ENCODE measurements around the gene AOC2.
"Not testable (repeated sequence)": the region's sequence is repeated elsewhere in the genome, so short reads cannot be mapped to it uniquely, and the experiment has no call there.

AOC2 gene

GRCh38 chr17:42832934-42833766, 11.2 kb upstream of the AOC2 start, which contains the start of gene PSME3:
Gene PSME3 (plus strand): TSS chr17:42833397. CDS start chr17:42833632, 235 bp downstream.
- peak; percentile 83 for DNase-seq (ENCODE audit: low read depth)

- no peak for DNase-seq (ENCODE audit: low read depth)
Observed at GRCh38 chr17:42833767-42834422, 10.5 kb upstream of the AOC2 start.

- DNase-seq (ENCODE audit: low read depth) = no peak
Observed at GRCh38 chr17:42835732-42836131, 8.6 kb upstream of the AOC2 start.

GRCh38 chr17:42841975-42842685, 2.2 kb upstream of the AOC2 start:
- DNase-seq (ENCODE audit: low read depth) = no peak

- no peak for DNase-seq (ENCODE audit: low read depth)
Observed at GRCh38 chr17:42843358-42843934, 934 bp upstream of the AOC2 start.

GRCh38 chr17:42844761-42845555, 578 bp downstream of the AOC2 start:
- no peak for DNase-seq (ENCODE audit: low read depth)

GRCh38 chr17:42845556-42845917, 1.2 kb downstream of the AOC2 start:
- DNase-seq (ENCODE audit: low read depth) = no peak

- no peak for DNase-seq (ENCODE audit: low read depth)
Observed at GRCh38 chr17:42845918-42846593, 1.7 kb downstream of the AOC2 start.

- no peak for DNase-seq (ENCODE audit: low read depth)
Observed at GRCh38 chr17:42846594-42847280, 2.4 kb downstream of the AOC2 start.

- no peak for DNase-seq (ENCODE audit: low read depth)
Observed at GRCh38 chr17:42848093-42848492, 3.7 kb downstream of the AOC2 start.

GRCh38 chr17:42849031-42849430, 4.7 kb downstream of the AOC2 start:
- DNase-seq (ENCODE audit: low read depth) = no peak

GRCh38 chr17:42849451-42850181, 5.2 kb downstream of the AOC2 start:
- DNase-seq (ENCODE audit: low read depth) = no peak

- DNase-seq (ENCODE audit: low read depth) = no peak
Observed at GRCh38 chr17:42850954-42851353, 6.6 kb downstream of the AOC2 start, which contains the start of gene AOC3. Gene AOC3 (plus strand): TSS chr17:42851199. CDS start chr17:42851344, 145 bp downstream.

- not testable (repeated sequence) for DNase-seq (ENCODE audit: low read depth)
Observed at GRCh38 chr17:42851371-42852240, 7.2 kb downstream of the AOC2 start.

GRCh38 chr17:42852351-42852750, 8.0 kb downstream of the AOC2 start:
- DNase-seq (ENCODE audit: low read depth) = no peak

- no peak for DNase-seq (ENCODE audit: low read depth)
Observed at GRCh38 chr17:42853004-42853403, 8.6 kb downstream of the AOC2 start.

GRCh38 chr17:42853597-42853967, 9.2 kb downstream of the AOC2 start:
- DNase-seq (ENCODE audit: low read depth) = no peak

GRCh38 chr17:42853968-42854790, 9.8 kb downstream of the AOC2 start:
- DNase-seq (ENCODE audit: low read depth) = no peak
